Right cardiac atrium (tissue), 5 donors: ENCODE measurements around the gene DSCAML1. TPM values are rescaled to one million over a fixed set of nuclear protein-coding genes. Genes with fewer than 3 reads are reported as not detected.

Experiments
- ATAC-seq, 2 donors: fragments of 200-7000 bp; cut with Tn5 transposase; one replicate each; pipeline versions ENCODE4 v1.8.0 to v1.9.1; 2020; ENCODE audit warnings: moderate library complexity in 2 of 2, mild to moderate bottlenecking in 1 of 2
- DNase-seq, 3 donors: peaks; one replicate each; pipeline ENCODE4 v3.0.0-alpha.2; 2020
- H3K27ac ChIP-seq: one replicate; pipeline ENCODE4 v1.5.1; 2013; ENCODE audit warnings: mild to moderate bottlenecking, low read length, control low read depth, moderate library complexity
- H3K27me3 ChIP-seq: one replicate; pipeline ENCODE4 v1.6.1; 2013; ENCODE audit not compliant: control insufficient read depth, insufficient read depth
- H3K4me1 ChIP-seq: one replicate; pipeline ENCODE4 v1.6.1; 2013; ENCODE audit warnings: low read length; ENCODE audit not compliant: control insufficient read depth, insufficient read depth
- H3K4me3 ChIP-seq: one replicate; pipeline ENCODE4 v1.5.1; 2013; ENCODE audit warnings: low read length, control low read depth
- H3K9me3 ChIP-seq: one replicate; pipeline ENCODE4 v1.6.1; 2013; ENCODE audit warnings: low read length; ENCODE audit not compliant: control insufficient read depth
- WGBS: extraction: QIAGEN DNeasy Blood & Tissue Kit; methylation state at CpG from one replicate; pipeline ENCODE4 v1.1.7; 2013; 5-methylcytosine and 5-hydroxymethylcytosine counted together
- intact Hi-C, 4 donors: fragments of 100-400 bp; cut with DNase I; formaldehyde crosslinking; loops; one replicate each; pipeline versions ENCODE4 v1.11.0 to v1.14.0; 2022 to 2023
- polyA plus RNA-seq: library from polyadenylated mRNA; stranded (reverse); fragments of 200-250 nt; gene quantifications from one replicate; pipeline ENCODE4 v1.2.3, GENCODE V29; 2013
- total RNA-seq, 4 donors: library from RNA; stranded (reverse); fragmentation: NEBNext Ultra II Directional; extraction: Animal tissue kit (Norgen Biotek cat#: 25700); gene quantifications; one replicate each; pipeline ENCODE4 v1.2.1, GENCODE V29; 2021
- donor health status: healthy with polysubstance abuse.
- donor health status: DM: no; HTN: yes; CAD: no.
- donor health status: DM: no; HTN: no; CAD: no.
- donor health status: DM: no; HTN: yes; CAD: no; lungs with severe emphysema.
- donor health status: DM: yes; HTN: yes; CAD: no.

The DSCAML1 gene
- total and polyA plus RNA-seq, 5 donors = 0.45 to 1.4 (median 0.96) TPM

DNA sequence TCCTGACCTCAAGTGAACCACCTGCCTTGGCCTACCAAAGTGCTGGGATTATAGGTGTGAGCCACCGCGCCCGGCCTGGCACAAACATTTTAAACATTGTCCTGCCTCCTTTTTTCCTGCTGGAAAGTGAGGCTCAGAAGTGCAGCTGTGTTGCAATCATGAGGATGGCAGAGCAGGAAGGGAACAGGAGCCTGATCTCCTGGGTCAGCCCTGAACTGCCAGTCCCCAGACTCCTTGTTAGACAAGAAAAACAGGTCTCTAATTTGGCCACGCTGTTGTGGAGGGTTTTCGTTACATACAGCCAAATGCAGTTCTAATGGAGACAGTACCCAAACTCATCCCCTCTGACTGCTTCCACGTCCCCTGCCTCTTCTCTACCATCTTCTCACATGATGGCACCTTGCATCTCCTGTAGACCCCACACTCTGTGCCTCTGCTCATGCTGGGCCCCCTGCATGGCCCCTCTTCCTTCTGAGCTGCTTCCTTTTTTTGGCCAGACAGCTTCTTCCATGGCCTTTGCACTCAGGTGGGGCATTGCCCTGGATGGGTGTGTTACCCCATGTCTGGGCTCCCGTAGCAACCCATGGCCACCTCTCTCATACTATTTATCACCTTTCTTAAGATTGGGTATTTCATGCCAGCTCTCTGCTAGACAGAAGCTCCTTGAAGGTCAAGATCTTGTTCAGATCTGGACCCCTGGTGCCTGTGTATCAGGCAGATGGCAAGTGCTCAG, 242.2 kb downstream of the DSCAML1 start:
- ATAC-seq (no peak), DNase-seq (no peak)
- intact Hi-C loops = no loop called here
- Histone ChIP-seq H3K9me3 (no peaks in the 10 kb centered on the region), H3K4me1 (no peaks in the 10 kb centered on the region), H3K27ac (no peak overlapping the region), H3K4me3 (no peak overlapping the region), H3K27me3 (no peaks in the 10 kb centered on the region)
- 92% methylated on average over 7 of the region's 7 CpGs for WGBS

DNA sequence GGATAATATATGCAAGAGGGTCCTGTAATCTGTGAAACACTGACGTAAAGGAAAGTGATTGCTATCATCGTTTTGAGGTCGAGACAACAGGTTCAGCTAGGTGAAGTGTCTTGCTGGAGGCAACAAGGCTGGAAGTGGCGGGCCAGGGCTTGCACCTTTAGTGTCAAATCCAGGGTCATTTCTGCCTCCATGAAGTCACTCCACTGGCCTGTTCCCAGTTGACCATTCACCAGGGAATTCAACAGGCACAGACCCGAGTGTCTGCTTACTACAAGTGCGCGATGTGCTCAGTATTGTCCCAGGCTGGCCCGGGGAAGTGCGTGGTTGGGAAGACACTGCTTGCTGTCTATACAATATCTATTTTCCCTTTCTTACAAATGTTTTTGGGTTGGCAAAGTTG, 244.4 kb downstream of the DSCAML1 start:
- intact Hi-C loops = no loop called here
- Histone ChIP-seq H3K4me1 (no peaks in the 10 kb centered on the region), H3K9me3 (no peaks in the 10 kb centered on the region), H3K4me3 (no peak overlapping the region), H3K27ac (no peak overlapping the region), H3K27me3 (no peaks in the 10 kb centered on the region)
- no peak for DNase-seq
- 87% methylated on average over 9 of the region's 9 CpGs for WGBS
- ATAC-seq = no peak

DNA sequence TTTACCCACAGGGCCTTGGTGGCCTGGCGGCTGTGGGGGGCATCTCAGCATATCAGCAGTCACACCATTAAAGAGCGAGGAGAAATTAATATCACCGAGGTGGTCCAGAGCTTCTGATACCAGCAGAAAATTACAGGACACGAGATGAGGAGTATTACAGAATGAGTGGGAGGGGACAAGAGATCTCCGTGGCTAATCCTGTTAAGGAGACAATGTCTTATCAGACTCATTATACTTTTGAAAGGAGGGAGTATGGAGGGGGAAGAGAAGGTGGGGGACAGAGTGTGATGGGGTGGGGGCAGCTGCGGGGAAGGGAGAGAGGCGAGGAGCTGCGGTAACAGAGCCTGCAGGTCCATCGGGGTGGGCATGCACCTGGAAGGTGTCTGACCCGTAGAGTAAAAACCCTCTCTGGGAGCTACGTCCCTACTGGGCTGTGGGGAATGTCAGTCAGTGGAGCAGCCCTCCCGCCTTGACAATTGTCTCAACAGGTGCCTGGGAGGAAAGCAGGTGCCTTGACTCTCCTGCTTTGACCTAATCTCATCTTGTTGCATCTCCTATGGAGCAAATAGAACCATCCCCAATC, 245.2 kb downstream of the DSCAML1 start:
- WGBS = 72% methylated on average over 12 of the region's 12 CpGs
- intact Hi-C loops = no loop called here
- no peak for DNase-seq

DNA sequence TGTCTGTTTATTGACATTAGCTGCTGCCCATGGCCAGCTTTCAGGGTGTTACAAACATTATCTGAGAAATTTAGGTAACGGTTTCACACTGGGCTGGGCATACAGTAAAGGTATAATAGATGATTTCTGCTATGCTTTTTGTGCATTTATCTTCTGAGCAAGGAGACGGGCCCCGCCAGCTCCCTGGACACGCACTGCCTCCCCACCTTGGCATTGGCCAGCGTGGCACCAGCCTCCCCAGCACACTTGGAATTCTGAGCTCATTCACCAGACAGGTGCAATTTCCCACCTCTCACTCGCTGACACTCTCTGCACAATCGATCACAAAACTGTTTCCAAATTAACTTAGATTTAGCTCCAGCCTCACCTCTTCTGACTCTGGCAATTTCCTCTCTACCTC, 246.6 kb downstream of the DSCAML1 start:
- no peak overlapping the region for H3K27ac ChIP-seq
- no peak overlapping the region for H3K4me3 ChIP-seq
- no peaks in the 10 kb centered on the region for H3K9me3 ChIP-seq
- H3K4me1 ChIP-seq = no peaks in the 10 kb centered on the region
- no peak for ATAC-seq
- DNase-seq = no peak
- intact Hi-C loops = no loop called here
- H3K27me3 ChIP-seq = no peaks in the 10 kb centered on the region
- 90% methylated on average over 7 of the region's 7 CpGs for WGBS

More for the DNA sequence above, 245.2 kb downstream of the DSCAML1 start:
- no peak overlapping the region for H3K4me3 ChIP-seq
- H3K4me1 ChIP-seq = no peaks in the 10 kb centered on the region
- no peaks in the 10 kb centered on the region for H3K9me3 ChIP-seq
- H3K27me3 ChIP-seq = no peaks in the 10 kb centered on the region
- ATAC-seq = no peak
- no peak overlapping the region for H3K27ac ChIP-seq

DNA sequence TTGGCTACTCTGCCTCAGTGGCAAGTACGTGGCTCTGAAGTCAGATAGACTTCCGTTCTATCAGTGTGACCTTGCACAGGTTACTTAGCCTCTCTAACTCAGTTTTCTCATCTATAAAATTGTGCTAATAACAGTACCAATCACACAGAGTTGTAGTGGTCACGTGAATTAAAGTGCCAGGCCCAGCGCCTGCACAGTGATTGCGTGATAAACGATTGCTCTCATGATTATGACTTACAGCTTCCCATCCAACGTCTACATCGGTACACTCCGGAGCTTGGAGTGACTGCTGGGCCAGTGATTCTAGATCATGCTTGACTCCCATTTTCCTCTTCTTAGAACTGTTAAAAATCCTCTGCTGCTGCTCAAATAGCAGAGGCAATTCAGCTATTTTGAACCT, 247.6 kb downstream of the DSCAML1 start:
- Histone ChIP-seq H3K27ac (no peak overlapping the region), H3K9me3 (no peaks in the 10 kb centered on the region), H3K27me3 (no peaks in the 10 kb centered on the region), H3K4me3 (no peak overlapping the region), H3K4me1 (no peaks in the 10 kb centered on the region)
- ATAC-seq (no peak), DNase-seq (no peak)
- 92% methylated on average over 9 of the region's 9 CpGs for WGBS
- intact Hi-C loops = no loop called here

DNA sequence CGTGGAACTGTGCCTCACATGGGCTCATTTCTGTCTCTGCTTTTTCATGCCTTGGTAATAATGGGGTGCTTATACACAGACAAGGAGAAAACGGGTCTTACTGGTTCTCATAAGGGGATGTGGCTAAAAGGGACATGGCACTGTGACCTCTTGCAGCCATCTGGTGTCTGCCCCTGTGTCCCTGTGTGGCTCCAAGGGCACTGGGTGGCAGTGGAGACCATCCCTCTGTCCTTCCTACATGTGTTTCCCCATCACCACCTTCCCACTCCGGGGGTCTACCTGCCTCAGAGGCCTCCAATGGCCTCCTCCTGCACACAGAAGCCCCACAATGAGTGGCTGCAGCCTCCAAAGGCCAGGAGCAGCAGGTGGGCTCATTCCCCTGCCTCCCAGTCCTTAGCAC, 248.1 kb downstream of the DSCAML1 start:
- no peak for ATAC-seq
- WGBS = 79% methylated on average over 3 of the region's 3 CpGs
- Histone ChIP-seq H3K4me3 (no peak overlapping the region), H3K27me3 (no peaks in the 10 kb centered on the region), H3K9me3 (no peaks in the 10 kb centered on the region), H3K27ac (no peak overlapping the region), H3K4me1 (no peaks in the 10 kb centered on the region)
- intact Hi-C loops = no loop called here
- DNase-seq = no peak

DNA sequence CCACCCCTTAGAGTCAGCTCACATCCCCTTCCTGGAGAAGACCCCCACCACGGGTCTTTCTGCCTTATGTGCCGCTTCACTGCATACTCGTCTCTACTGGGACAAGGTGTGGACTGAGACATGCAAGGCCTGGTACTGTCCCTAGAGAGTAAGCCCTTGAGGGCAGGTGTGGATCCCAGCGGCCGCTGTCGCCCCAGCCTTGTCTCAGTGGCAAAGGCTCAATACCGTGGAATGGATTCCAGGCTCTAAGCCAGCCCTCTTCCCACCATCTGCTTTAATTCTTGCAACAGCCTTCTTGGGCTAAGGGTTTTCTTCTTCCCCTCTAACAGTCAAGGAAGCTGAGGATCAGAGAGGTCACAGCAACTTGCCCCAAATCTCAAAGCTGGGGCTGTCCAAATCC, 249.1 kb downstream of the DSCAML1 start:
- 87% methylated on average over 7 of the region's 7 CpGs for WGBS
- no peak overlapping the region for H3K27ac ChIP-seq

DNA sequence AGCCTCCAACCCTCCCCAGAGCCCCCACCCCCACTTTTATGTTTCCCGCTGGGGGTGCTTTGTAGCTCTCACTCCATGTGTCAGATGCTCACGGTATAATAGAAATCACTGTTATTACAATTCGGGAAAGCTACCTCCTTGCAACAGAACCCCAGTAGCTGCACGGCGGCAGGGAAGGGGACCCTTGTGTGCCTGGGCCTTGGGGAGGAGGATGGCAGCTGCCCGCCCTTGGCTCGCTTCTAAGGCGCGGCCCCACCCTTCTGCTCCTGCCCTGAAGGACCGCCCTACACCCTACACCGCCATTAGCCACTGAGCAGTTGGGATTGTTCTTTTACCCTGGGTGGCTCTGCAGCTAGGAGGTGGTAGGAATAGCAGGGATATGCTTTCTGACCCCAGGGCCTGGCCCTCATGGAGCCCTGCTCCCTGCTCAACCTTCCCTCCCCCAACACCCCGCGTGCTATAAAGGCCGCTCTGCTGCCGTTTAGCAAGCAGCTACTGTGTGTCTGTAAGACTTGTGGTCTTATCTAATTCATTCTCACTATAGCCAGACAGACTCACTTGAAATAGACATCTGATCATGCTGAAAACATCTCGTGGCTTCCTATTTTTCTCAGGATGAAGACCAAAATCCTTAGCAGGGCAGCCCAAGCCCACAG, 249.7 kb downstream of the DSCAML1 start:
- H3K4me1 ChIP-seq = no peaks in the 10 kb centered on the region
- H3K27ac ChIP-seq = no peak overlapping the region
- intact Hi-C loops = no loop called here
- H3K9me3 ChIP-seq = no peaks in the 10 kb centered on the region
- ATAC-seq (no peak), DNase-seq (no peak)
- 75% methylated on average over 16 of the region's 16 CpGs for whole genome bisulfite sequencing
- H3K4me3 ChIP-seq = no peak overlapping the region
- no peaks in the 10 kb centered on the region for H3K27me3 ChIP-seq

More for the DNA sequence above, 249.1 kb downstream of the DSCAML1 start:
- Histone ChIP-seq H3K4me3 (no peak overlapping the region), H3K9me3 (no peaks in the 10 kb centered on the region), H3K27me3 (no peaks in the 10 kb centered on the region), H3K4me1 (no peaks in the 10 kb centered on the region)
- DNase-seq (no peak), ATAC-seq (no peak)
- intact Hi-C loops = no loop called here

DNA sequence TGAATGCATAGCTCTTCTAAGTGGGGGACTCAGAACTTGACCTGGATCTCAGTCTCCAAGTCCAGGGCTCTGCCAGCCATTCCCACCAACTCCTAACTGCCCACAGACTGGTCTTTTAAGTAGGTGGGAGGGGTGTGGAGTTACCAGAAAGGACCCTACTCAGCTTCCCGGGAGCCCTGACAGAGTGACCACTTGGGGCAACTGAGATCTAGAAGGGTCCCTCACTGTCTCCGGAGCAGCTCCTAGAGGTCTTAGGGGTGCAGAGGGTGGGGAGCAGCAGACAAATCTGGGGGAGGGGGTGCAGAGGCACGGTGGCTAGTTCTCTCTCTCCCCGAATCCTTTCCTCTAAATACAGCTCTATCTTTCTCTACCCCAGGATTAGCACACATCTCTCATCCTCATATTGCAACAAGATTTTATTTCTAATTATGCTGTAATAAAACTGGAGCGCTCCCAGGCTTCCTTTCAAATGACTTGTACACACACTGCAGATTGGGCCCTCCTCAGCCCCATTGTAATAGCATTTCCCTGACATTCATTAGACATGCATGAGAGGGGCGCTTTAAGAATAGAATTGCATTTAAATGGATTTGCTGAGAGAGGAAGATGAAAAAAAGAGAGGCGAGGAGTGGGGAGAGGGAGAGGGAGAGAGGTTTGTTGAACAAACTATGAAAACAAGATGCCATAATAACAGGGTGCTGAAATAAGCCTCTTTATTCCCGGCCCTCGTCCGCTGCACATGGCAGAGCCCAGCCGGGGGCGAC, 250.4 kb downstream of the DSCAML1 start:
- Histone ChIP-seq H3K4me1 (no peaks in the 10 kb centered on the region), H3K27me3 (no peaks in the 10 kb centered on the region), H3K27ac (no peak overlapping the region), H3K4me3 (no peak overlapping the region), H3K9me3 (no peaks in the 10 kb centered on the region)
- DNase-seq = no peak
- intact Hi-C loops = no loop called here
- ATAC-seq = no peak
- WGBS = 84% methylated on average over 12 of the region's 12 CpGs

DNA sequence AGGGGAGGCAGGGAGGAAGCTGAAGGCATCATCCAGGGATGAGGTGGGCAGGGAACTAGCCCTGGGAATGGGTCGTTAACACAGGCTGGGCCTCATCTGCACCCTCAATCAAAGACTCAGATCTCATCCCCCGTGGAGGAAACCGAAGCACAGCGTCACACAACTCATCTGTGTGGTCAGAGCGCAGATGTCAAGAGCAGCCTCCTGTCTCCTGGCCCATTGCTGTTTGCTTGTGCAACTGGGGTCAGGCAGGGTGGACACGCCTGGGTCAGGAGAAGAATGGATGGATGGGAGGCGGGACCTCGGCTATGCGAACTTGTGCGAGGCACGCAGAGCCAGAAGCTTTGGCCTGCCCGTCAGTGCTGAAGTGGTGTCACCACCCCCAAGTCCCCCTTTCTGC, 251.3 kb downstream of the DSCAML1 start:
- no peak for DNase-seq
- 96% methylated on average over 12 of the region's 12 CpGs for WGBS
- no peak overlapping the region for H3K27ac ChIP-seq
- no peak for ATAC-seq
- H3K27me3 ChIP-seq = no peaks in the 10 kb centered on the region
- H3K4me3 ChIP-seq = no peak overlapping the region
- no peaks in the 10 kb centered on the region for H3K4me1 ChIP-seq
- intact Hi-C loops = no loop called here
- no peaks in the 10 kb centered on the region for H3K9me3 ChIP-seq
